Fibroblast of pulmonary artery (primary cell): Measurements from ENCODE around the gene PAFAH1B1.

Experiments used
- DNase-seq: peaks from one replicate; pipeline ENCODE4 v3.0.0-alpha.2; 2010; ENCODE audit warnings: low read depth
- H3K4me3 ChIP-seq: replicated peaks from 2 replicates; pipeline ENCODE4 v1.5.1; 2011; ENCODE audit warnings: low read depth, mild to moderate bottlenecking, control low read depth, low read length, moderate library complexity
- CTCF ChIP-seq: IDR thresholded peaks from 2 replicates; pipeline ENCODE4 v1.5.1; 2011; ENCODE audit warnings: mild to moderate bottlenecking, control low read depth, low read length, inconsistent platforms; ENCODE audit errors: missing control alignments

The PAFAH1B1 gene

GRCh38 chr17:2560658-2561057 is 32.8 kb upstream of the PAFAH1B1 start:
- TF ChIP-seq CTCF = no peak
- peak; percentile 86 for DNase-seq
- no peak overlapping the region for H3K4me3 ChIP-seq

- DNase-seq = no peak
- no peak overlapping the region for H3K4me3 ChIP-seq
- no peak for TF ChIP-seq CTCF
These were observed 31.1 kb upstream of the PAFAH1B1 start for GRCh38 chr17:2562162-2562858.

DNA sequence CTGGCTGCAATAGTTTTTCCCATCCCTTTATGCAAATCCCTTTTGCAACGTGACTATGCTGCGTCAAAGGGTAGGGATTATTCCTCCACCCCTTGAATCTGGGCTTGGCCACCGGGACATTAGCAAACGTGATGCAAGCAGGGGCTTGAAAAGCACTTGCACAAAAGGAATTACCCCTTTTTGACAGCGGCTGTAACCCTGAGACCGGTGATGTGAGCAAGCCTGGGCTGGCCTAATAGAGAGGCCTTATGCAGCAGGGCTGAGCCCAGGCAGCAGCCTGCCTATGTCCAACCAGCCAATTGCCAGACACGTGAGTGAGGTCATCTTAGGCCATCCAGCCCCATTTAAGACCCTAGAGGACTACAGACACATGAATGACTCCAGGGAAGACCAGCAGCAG is 30.4 kb upstream of the PAFAH1B1 start:
- no peak for DNase-seq
- no peak for TF ChIP-seq CTCF
- no peak overlapping the region for H3K4me3 ChIP-seq

GRCh38 chr17:2563543-2563942 is 29.9 kb upstream of the PAFAH1B1 start:
- no peak for DNase-seq
- no peak overlapping the region for H3K4me3 ChIP-seq

GRCh38 chr17:2564877-2565276 is 28.6 kb upstream of the PAFAH1B1 start:
- peak; percentile 42 for DNase-seq
- no peak overlapping the region for H3K4me3 ChIP-seq
- TF ChIP-seq CTCF = no peak

More at GRCh38 chr17:2563543-2563942, 29.9 kb upstream of the PAFAH1B1 start:
- TF ChIP-seq CTCF = no peak

- no peak for TF ChIP-seq CTCF
- no peak overlapping the region for H3K4me3 ChIP-seq
- no peak for DNase-seq
These were observed 27.4 kb upstream of the PAFAH1B1 start for GRCh38 chr17:2566056-2566455.
